Posterior cingulate gyrus (tissue), 11 donors: ENCODE data around the gene HBEGF.
A peak's percentile ranks its signal among the peaks of the same experiment; 100 is the strongest.

Source experiments
- DNase-seq, 10 donors: peaks; one replicate each; pipeline versions ENCODE4 v3.0.0 to v3.0.0-alpha.2; 2020 to 2021; ENCODE audit warnings: mixed read lengths in 3 of 10
- intact Hi-C: fragments of 100-400 bp; cut with DNase I; formaldehyde crosslinking; loops from one replicate; pipeline ENCODE4 v1.15.1; 2023

HBEGF gene

GRCh38 chr5:140342287-140342686, 4.1 kb downstream of the HBEGF start:
- no peak for DNase-seq
- intact Hi-C loops: loop anchor here (10.0 kb wide), 1 partner anchor 167 kb away; the partner anchor contains the start of gene CYSTM1

- intact Hi-C loops: loop anchor here (10.0 kb wide), 1 partner anchor 167 kb away; the partner anchor contains the start of gene CYSTM1
- DNase-seq: peak; percentile 55 to 96 (median 74)
Observed at GRCh38 chr5:140341591-140341990, 4.8 kb downstream of the HBEGF start.

GRCh38 chr5:140340605-140341121, 5.7 kb downstream of the HBEGF start:
- DNase-seq: no peak
- intact Hi-C loops: loop anchor here (10.0 kb wide), 1 partner anchor 166 kb away; the partner anchor contains the start of gene CYSTM1

GRCh38 chr5:140339636-140340035, 6.8 kb downstream of the HBEGF start:
- DNase-seq: no peak
- intact Hi-C loops: loop anchor here (10.0 kb wide), 1 partner anchor 165 kb away; the partner anchor contains the start of gene CYSTM1

GRCh38 chr5:140338908-140339307, 7.5 kb downstream of the HBEGF start:
- intact Hi-C loops: no loop called here

GRCh38 chr5:140338336-140338735, 8.1 kb downstream of the HBEGF start:
- intact Hi-C loops: no loop called here
- DNase-seq: no peak

More at GRCh38 chr5:140338908-140339307, 7.5 kb downstream of the HBEGF start:
- DNase-seq: no peak

- DNase-seq: no peak
- intact Hi-C loops: no loop called here
Observed at GRCh38 chr5:140337880-140338279, 8.5 kb downstream of the HBEGF start.

- no peak for DNase-seq
- intact Hi-C loops: no loop called here
Observed at GRCh38 chr5:140336388-140336787, 10.0 kb downstream of the HBEGF start.

- intact Hi-C loops: no loop called here
- no peak for DNase-seq
Observed at GRCh38 chr5:140331638-140332037, 14.8 kb downstream of the HBEGF start.

- intact Hi-C loops: no loop called here
- DNase-seq: no peak
Observed at GRCh38 chr5:140329739-140330481, 16.5 kb downstream of the HBEGF start.

GRCh38 chr5:140328036-140328764, 18.2 kb downstream of the HBEGF start:
- intact Hi-C loops: no loop called here
- DNase-seq: no peak

- DNase-seq: no peak
- intact Hi-C loops: no loop called here
Observed at GRCh38 chr5:140327589-140327988, 18.8 kb downstream of the HBEGF start.

- no peak for DNase-seq
- intact Hi-C loops: no loop called here
Observed at GRCh38 chr5:140325486-140325885, 20.9 kb downstream of the HBEGF start.

GRCh38 chr5:140324617-140325241, 21.7 kb downstream of the HBEGF start:
- DNase-seq: no peak
- intact Hi-C loops: no loop called here

GRCh38 chr5:140324041-140324600, 22.3 kb downstream of the HBEGF start:
- intact Hi-C loops: no loop called here
- DNase-seq: no peak

GRCh38 chr5:140322751-140323731, 23.4 kb downstream of the HBEGF start:
- intact Hi-C loops: no loop called here
- peak in 7 of 10 donors; percentile 29 to 91 (median 65) for DNase-seq

- intact Hi-C loops: no loop called here
- DNase-seq: peak in 2 of 10 donors; percentile 22 to 27
Observed at GRCh38 chr5:140321796-140322195, 24.6 kb downstream of the HBEGF start.

- no peak for DNase-seq
- intact Hi-C loops: no loop called here
Observed at GRCh38 chr5:140319833-140320232, 26.6 kb downstream of the HBEGF start.

GRCh38 chr5:140318792-140319191, 27.6 kb downstream of the HBEGF start:
- no peak for DNase-seq
- intact Hi-C loops: no loop called here
